GM15510 (cell line): ENCODE data around the gene SCN10A.

Source experiments
- POLR2A ChIP-seq: IDR thresholded peaks from 3 replicates; pipeline ENCODE4 v1.6.1; 2011; ENCODE audit warnings: borderline replicate concordance; ENCODE audit not compliant: insufficient read length; ENCODE audit errors: extremely low read depth

SCN10A gene

GRCh38 chr3:38816026-38816425 lies at the start of gene SCN10A:
TSS of gene SCN10A (minus strand) at chr3:38816217. CDS start at chr3:38794010, 22,207 bp downstream.
- no peak for TF ChIP-seq POLR2A

GRCh38 chr3:38853011-38853410 lies 37.0 kb upstream of the SCN10A start:
- TF ChIP-seq POLR2A: no peak

GRCh38 chr3:38843898-38844297 lies 27.9 kb upstream of the SCN10A start:
- no peak for TF ChIP-seq POLR2A

DNA sequence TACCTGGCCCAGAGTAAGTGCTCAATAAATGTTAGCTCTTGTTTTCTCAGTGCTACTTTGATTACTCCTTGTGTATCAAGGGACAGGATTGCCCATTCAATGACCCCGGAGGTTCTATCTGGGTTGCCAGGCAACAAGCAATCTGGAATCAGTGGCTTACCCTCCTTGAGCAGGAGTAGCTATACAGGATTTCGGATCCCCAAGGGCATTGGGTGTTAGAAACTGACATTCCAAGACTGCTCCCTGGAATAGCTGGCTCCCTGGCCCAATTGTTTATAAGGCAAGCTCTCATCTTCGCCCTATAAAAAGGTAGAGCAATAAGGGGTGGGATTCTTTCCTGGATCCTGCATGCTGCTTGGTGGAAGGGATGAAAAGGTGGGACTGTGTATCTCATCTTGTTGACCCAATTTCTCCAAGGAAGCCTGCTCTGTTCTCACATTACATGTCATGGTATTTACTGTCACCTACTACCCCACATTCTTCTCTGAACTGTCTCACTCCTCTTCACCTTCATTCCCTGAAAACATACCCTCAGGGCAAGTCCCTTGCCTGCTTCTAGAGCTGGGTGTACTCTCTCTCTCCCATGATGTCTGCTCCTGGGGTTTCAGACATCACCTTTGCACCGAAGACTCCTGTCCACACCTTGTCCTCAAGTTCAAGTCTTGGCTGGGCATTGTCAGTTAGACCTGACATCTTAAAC lies 26.4 kb upstream of the SCN10A start:
- no peak for TF ChIP-seq POLR2A

DNA sequence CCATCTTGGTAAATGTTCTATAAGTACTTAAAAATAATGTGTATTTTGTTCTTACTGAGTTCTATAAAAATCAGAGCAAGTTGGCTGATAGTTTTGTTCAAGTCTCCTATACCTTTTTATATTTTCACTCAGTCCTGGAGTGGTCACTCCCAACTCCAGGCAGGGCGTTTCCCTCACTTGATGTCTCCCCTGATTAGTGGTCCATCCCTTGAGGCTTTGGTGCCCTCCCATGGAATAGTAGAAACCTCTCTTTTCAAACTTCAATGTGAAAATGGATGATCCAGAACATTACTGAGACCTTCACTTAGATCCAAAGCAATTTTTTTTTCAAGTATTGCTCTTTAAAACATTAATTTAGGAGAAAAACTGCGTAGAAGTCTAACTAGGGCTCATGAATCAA lies 25.0 kb upstream of the SCN10A start:
- no peak for TF ChIP-seq POLR2A

GRCh38 chr3:38837358-38837757 lies 21.3 kb upstream of the SCN10A start:
- no peak for TF ChIP-seq POLR2A

GRCh38 chr3:38836561-38836960 lies 20.5 kb upstream of the SCN10A start:
- TF ChIP-seq POLR2A: no peak

GRCh38 chr3:38835939-38836338 lies 19.9 kb upstream of the SCN10A start:
- TF ChIP-seq POLR2A: no peak

DNA sequence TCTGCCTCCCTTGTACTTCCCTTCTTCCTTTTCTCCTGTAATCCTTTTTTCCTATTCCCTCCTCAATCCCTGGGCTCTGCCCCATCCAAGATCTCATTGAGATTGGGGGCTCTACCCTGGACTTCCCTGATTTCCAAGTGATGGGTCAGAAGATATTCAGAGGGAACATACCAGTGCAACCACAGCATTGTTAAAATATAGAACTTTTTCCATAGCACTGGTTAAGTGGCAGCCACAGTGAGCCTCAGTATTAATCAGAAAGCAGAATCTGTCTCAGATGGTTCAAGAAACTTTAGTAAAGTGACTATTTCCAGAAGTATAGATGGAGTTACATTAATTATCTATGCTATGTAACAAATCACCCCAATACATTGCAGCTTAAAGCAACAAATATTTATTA lies 18.7 kb upstream of the SCN10A start:
- TF ChIP-seq POLR2A: no peak

- no peak for TF ChIP-seq POLR2A
Measured at GRCh38 chr3:38834110-38834509, 18.1 kb upstream of the SCN10A start.

GRCh38 chr3:38829404-38829803 lies 13.4 kb upstream of the SCN10A start:
- no peak for TF ChIP-seq POLR2A

DNA sequence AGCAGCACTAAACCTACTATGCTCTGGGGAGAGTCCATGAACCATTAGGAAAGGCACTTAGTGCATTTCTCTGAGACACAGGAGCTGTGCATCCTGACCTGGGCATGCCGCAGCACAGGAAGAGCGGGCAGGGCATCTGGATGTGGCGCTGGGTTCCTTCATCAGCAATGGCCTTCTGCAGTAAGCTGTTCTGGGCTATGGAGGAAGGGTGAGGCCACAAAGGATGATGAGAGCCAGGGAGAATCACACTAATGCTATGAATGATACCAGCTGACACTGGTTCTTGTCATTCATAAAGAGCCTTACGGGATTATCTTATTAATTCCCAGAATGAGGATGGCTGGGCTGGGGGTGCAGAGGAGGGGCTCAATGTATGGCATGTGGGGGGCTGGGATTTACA lies 12.7 kb upstream of the SCN10A start:
- TF ChIP-seq POLR2A: no peak

- TF ChIP-seq POLR2A: no peak
Measured at GRCh38 chr3:38827791-38828190, 11.8 kb upstream of the SCN10A start.

GRCh38 chr3:38826001-38826400 lies 10.0 kb upstream of the SCN10A start:
- no peak for TF ChIP-seq POLR2A

DNA sequence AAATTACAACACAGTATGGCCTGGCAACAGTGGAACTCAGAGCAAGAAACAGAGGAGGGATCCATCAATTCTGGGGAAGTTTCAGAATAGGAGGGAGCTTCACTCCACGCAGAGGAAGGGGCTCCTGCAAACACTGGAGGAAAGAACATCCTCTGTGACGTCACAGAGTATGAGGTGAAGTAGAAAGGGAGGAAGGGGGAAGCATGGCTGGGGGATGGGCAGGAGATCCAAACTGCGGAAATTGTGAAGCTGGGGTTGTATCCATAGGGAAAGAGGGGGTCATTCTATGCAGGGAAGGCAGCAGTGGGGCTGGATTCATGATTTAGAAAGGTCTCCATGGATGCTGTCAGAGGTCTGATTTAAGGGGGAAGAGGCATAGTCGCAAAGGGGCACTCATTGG lies 8.3 kb upstream of the SCN10A start:
- TF ChIP-seq POLR2A: no peak

GRCh38 chr3:38823722-38824121 lies 7.7 kb upstream of the SCN10A start:
- TF ChIP-seq POLR2A: no peak

DNA sequence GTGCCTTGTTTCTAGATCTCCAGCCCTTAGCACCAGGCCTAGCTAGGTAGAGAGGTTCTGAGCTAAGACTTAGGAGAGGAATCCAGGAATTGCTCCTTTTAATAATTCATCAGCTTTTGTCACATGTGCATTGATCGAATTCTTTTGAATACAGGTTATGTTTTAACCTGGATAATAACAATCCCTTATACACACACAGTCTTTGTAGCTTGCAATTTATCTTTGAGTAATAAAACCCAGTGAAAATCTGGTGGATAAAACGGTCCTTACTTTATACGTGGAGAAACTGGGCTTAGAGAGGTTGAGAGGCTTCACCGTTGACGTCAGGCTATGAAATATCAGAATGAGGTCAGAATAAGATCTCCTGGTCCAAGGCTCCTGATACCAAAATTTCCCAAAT lies 7.2 kb upstream of the SCN10A start:
- TF ChIP-seq POLR2A: no peak
